ENCODE results near the gene PRDM11. TPM values are rescaled to one million over a fixed set of nuclear protein-coding genes. Genes with fewer than 3 reads are reported as not detected.
A peak's percentile ranks its signal among the peaks of the same experiment; 100 is the strongest.

Gene PRDM11
- total and polyA plus RNA-seq, 2 of the 8 experiments (the other 6 are each of a cell fraction or from before 2014, with no cell fraction given) = 3.6 to 11.7 TPM

- no peak overlapping the region for H2AK5ac ChIP-seq (ENCODE audit: low read depth, low read length)
- H4K20me1 ChIP-seq (replicated peaks in 1 of 2; ENCODE audit: control insufficient read depth in 1 of 2, insufficient read depth in 2 of 2, low read length in 2 of 2) = no peaks in the 10 kb centered on the region
- FAIRE-seq (no peak), DNase-seq (ENCODE audit: low read depth in 1 of 2, low spot score in 2 of 2) (peak in 1 of 2 experiments; percentile 42)
- no peaks in the 10 kb centered on the region; a peak in 1 of 7 replicates for H3K4me1 ChIP-seq (replicated peaks in 1 of 4; ENCODE audit: control insufficient read depth in 3 of 4, insufficient read depth in 4 of 4, low read length in 3 of 4)
- no peak overlapping the region for H4K91ac ChIP-seq (replicated peaks; ENCODE audit: insufficient read length, low read length)
- no peak overlapping the region for H3K9ac ChIP-seq (replicated peaks in 1 of 4; ENCODE audit: extremely low read depth in 1 of 4, low read depth in 3 of 4, low read length in 3 of 4)
- no peak overlapping the region for H3K14ac ChIP-seq (ENCODE audit: insufficient read length)
- H3K79me2 ChIP-seq (ENCODE audit: control insufficient read depth in 1 of 2, insufficient read depth in 2 of 2, low read length in 2 of 2) = no peaks in the 10 kb centered on the region
- no peak overlapping the region for H2BK120ac ChIP-seq (replicated peaks; ENCODE audit: low read depth, low read length)
- H3K27ac ChIP-seq (ENCODE audit: low read depth, low read length) = no peak overlapping the region
- H2BK5ac ChIP-seq (ENCODE audit: low read depth, low read length) = no peak overlapping the region
- no peak overlapping the region; the same call in 1 of the 2 replicates for H4K8ac ChIP-seq (ENCODE audit: extremely low read depth, insufficient read depth, low read length)
- no peaks in the 10 kb centered on the region for H3K36me3 ChIP-seq (ENCODE audit: control insufficient read depth in 2 of 4, insufficient read depth in 4 of 4, low read length in 3 of 4)
- no peak overlapping the region for H3K4me3 ChIP-seq (ENCODE audit: extremely low read depth in 1 of 4, insufficient read depth in 2 of 4, low read depth in 3 of 4, low read length in 4 of 4)
- no peaks in the 10 kb centered on the region for H3K79me1 ChIP-seq (ENCODE audit: low read depth, low read length)
- no peaks in the 10 kb centered on the region for H3K9me3 ChIP-seq (ENCODE audit: insufficient read depth in 2 of 2, low read depth in 1 of 2, low read length in 1 of 2)
- no peak overlapping the region for H4K5ac ChIP-seq (ENCODE audit: insufficient read length, low read depth, low read length)
- no peak overlapping the region for H2AFZ ChIP-seq (ENCODE audit: low read length)
- H3K4ac ChIP-seq (replicated peaks; ENCODE audit: insufficient read length, low read depth, low read length) = no peak overlapping the region
- H3K23ac ChIP-seq (ENCODE audit: insufficient read length) = no peak overlapping the region
- no peak overlapping the region for H3K4me2 ChIP-seq (ENCODE audit: insufficient read depth in 1 of 2, low read depth in 2 of 2, low read length in 2 of 2)
- TF ChIP-seq BRCA1 (IDR thresholded peaks at IDR 0.05; ENCODE audit: low read depth, low read length) (no peak), CEBPB (IDR thresholded peaks at IDR 0.05; ENCODE audit: low read depth, low read length) (no peak), RAD21 (IDR thresholded peaks at IDR 0.05 in 1 of 2, conservative IDR thresholded peaks at IDR 0.05 in 1 of 2; ENCODE audit: low read depth in 2 of 2, low read length in 2 of 2) (no peak), KDM5A (IDR thresholded peaks at IDR 0.05; ENCODE audit: low read length) (no peak)
- no peak overlapping the region for H2BK15ac ChIP-seq (ENCODE audit: low read length)
- POLR2A ChIA-PET (ENCODE audit: partially characterized antibody) = no interaction called here
- no peaks in the 10 kb centered on the region for H3K23me2 ChIP-seq (ENCODE audit: low read depth, low read length)
- no peak overlapping the region for H2BK12ac ChIP-seq (ENCODE audit: low read depth, low read length)
- H3K56ac ChIP-seq (replicated peaks; ENCODE audit: insufficient read length, low read depth, low read length) = no peak overlapping the region
- H3K27me3 ChIP-seq (replicated peaks in 1 of 4; ENCODE audit: control insufficient read depth in 3 of 4, extremely low read depth in 1 of 4, insufficient read depth in 3 of 4, low read length in 3 of 4) = no peaks in the 10 kb centered on the region
- 91% methylated on average over 14 of the region's 14 CpGs; no CpG with 5 or more reads in 1 of the 2 experiments for WGBS, 2 experiments (ENCODE audit: extremely low coverage in 1 of 2, insufficient coverage in 1 of 2, insufficient read length in 1 of 2, insufficient replicate concordance in 2 of 2, low coverage in 1 of 2, low lambda C conversion rate in 2 of 2, missing lambda C conversion rate in 1 of 2)
- no peak overlapping the region for H3K18ac ChIP-seq (ENCODE audit: extremely low read depth, low read length)
- no peak overlapping the region for H2BK20ac ChIP-seq (ENCODE audit: low read length)
- CTCF ChIA-PET (ENCODE audit: partially characterized antibody) = interaction anchor here (0.8 to 34.2 kb wide), 13 partner anchors 13 to 229 kb away, joined by 3 to 1347 read pairs (median 4); no protein-coding TSS in a partner anchor
Measured at GRCh38 chr11:45108070-45109064, 38.1 kb upstream of the PRDM11 start.

Measured in H1 (cell line).